GM12864 (cell line): ENCODE data around the gene SLC6A13.

ENCODE experiments used
- DNase-seq: peaks from one replicate; pipeline ENCODE4 v3.0.0-alpha.2; 2011; ENCODE audit warnings: low read depth
- H3K4me3 ChIP-seq: 2 replicates; pipeline ENCODE4 v1.5.1; 2011; ENCODE audit warnings: mild to moderate bottlenecking, low read depth, low read length, control low read depth
- TF ChIP-seq, protein P1 (sequence below): IDR thresholded peaks from 2 replicates; pipeline ENCODE4 v1.5.1; 2011; ENCODE audit warnings: low read depth, mild to moderate bottlenecking, moderate library complexity, low read length, control low read depth, inconsistent platforms; ENCODE audit errors: missing control alignments

SLC6A13 gene

DNA sequence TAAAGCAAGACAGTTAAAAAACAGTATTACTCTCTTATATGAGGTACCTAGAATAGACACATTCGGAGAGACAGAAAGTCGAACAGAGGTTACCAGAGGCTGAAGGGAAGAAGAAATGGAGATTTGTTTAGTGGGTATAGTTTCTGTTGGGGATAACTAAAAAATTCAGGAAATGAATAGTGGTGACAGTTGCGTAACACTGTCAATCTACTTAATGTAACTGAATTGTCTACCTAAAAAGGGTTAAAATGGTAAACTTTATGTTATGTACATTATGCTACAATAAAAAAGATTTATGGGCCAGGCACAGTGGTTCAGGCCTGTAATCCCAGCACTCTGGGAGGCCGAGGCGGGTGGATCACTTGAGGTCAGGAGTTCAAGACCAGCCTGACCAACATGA is 30.6 kb upstream of the SLC6A13 start:
- TF ChIP-seq, protein P1, sequence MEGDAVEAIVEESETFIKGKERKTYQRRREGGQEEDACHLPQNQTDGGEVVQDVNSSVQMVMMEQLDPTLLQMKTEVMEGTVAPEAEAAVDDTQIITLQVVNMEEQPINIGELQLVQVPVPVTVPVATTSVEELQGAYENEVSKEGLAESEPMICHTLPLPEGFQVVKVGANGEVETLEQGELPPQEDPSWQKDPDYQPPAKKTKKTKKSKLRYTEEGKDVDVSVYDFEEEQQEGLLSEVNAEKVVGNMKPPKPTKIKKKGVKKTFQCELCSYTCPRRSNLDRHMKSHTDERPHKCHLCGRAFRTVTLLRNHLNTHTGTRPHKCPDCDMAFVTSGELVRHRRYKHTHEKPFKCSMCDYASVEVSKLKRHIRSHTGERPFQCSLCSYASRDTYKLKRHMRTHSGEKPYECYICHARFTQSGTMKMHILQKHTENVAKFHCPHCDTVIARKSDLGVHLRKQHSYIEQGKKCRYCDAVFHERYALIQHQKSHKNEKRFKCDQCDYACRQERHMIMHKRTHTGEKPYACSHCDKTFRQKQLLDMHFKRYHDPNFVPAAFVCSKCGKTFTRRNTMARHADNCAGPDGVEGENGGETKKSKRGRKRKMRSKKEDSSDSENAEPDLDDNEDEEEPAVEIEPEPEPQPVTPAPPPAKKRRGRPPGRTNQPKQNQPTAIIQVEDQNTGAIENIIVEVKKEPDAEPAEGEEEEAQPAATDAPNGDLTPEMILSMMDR = no peak
- DNase-seq = no peak
- no peak overlapping the region for H3K4me3 ChIP-seq

DNA sequence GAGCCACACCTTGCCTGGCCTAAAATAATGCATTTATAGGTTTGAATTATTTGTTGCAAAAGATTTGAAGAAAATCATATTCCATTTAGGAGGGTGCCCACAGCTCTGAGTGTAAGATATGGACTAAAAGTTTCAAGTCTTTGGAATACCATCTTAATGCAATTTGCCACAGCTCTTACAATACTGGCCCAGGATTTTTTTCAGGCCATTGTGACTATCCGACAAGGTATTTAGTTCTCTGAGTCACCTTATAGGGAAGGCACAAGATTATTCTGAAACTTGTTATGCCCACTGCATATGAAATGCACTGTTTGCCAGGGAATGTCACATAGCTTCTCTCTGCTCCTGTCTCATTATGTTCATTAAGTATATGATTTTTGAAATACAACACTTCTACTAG is 29.6 kb upstream of the SLC6A13 start:
- H3K4me3 ChIP-seq = no peak overlapping the region
- TF ChIP-seq, protein P1 = no peak
- DNase-seq = no peak

DNA sequence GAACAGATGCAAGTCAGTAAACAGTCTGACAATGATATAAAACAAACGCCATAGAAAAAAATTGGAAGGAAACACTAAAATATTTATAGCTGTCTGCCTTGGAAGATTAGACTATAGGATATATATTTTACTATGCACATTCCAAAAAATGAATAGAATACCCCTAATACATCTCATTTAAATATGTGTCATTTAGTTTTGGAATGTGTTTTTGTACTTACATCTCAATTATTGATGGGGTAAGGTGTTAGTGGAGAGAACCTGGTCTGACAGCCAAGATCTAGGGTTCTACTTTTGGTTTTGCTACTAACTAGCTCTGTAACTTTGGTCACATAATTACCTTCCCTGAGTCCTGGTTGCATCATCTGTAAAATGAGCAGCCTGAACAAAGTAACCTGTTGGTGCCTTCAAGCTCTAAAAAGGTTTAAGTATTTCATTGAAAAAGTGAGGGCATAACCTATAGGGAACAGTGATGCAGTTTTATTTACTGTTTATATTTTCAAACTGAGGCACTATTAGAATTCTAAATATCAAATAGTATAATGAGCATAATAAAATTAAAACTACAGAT is 28.6 kb upstream of the SLC6A13 start:
- H3K4me3 ChIP-seq = no peak overlapping the region
- TF ChIP-seq, protein P1 = no peak
- DNase-seq = no peak

DNA sequence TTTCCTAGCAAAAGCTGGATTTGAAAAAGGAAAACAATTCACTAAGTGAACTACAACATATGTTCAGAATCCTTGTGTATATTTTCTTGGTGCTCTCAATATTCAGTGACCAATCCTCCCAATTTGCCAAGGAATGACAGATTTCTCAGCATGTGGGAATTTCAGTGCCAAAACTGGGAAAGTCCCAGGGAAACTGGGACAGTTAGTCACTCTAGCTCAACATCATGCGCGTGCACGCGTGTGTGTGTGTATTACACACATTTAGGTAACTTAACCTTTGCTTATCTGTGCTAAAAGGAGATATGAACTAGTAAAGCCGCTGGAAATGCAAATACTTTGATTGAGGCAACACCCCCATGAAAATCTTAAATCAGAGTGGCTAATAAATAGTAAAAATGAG is 26.1 kb upstream of the SLC6A13 start:
- TF ChIP-seq, protein P1 = no peak
- DNase-seq = no peak
- no peak overlapping the region for H3K4me3 ChIP-seq

DNA sequence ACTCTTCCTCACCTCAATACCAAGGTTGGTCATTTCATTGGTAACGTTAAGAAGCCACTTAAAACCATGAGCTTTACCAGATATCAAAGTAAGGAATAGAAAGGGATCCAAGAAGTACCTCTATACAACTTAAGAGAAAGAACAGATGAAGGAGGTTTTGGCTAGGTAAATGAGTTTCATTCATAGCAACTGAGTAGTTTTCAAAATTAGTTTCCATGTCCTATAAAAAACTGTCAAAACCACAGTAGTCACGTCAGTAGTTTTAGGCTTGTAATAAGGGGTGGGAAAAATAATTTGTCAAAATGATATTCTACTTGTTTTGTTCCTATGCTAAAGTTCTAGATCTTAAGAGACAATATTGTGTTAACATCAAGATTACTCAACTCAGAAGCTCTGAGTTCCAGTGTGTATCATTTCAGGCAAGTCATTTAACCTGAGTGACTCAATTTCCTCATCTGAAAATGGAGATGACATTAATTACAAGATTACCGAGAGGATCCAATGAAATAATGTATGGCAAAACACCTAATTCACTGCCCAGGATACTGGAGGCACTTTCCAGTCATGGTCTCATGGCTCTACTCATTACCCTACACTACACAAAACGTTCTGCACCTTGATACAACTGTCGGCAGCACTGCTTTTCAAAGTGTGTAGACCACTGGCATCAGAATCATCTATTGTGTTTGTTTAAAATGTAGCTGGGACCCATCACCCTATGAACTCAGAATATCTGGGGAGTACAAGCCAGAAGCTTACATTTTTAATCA is 24.1 kb upstream of the SLC6A13 start:
- TF ChIP-seq, protein P1 = no peak
- no peak overlapping the region for H3K4me3 ChIP-seq
- no peak for DNase-seq

DNA sequence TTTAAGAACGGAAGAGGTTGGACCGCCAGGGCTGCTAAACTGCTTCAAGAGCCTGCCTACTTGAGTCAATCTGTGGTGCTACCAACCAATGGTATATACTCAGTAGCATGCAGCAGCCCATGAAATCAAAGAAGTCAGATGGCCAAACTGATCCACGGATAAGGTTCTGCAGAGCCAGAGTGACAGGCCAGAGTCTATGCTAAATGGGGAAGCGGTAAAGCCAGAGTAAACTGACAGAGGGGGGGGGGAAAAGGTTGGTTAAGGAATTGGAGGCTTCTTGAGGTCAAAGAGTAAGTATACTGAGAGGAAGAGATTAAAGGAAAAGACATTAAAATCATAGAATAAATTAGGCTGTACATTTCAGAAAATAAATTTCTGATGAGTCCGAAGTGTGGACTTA is 15.4 kb upstream of the SLC6A13 start:
- no peak for DNase-seq
- TF ChIP-seq, protein P1 = no peak
- H3K4me3 ChIP-seq = no peak overlapping the region

DNA sequence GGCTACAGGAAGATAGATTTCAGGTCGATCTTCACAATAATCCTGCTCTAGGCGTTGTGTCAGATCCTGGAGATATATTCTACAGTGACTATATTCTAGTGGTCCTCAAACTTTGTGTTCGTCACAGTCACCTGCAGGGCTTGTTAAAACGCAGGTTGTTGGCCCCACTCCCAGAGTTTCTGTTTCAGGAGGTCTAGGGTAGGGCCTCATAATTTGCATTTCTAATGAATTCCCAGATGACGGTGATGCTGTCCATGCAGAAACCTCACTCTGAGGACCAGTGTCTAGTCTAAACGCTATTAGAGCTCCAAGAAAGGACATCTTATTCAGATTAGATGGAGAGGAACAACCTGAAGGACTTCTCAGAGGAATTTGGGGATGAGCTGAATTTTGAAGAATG is 13.2 kb upstream of the SLC6A13 start:
- DNase-seq = no peak
- TF ChIP-seq, protein P1 = no peak
- H3K4me3 ChIP-seq = no peak overlapping the region
